Ectodermal cell (in vitro differentiated cells): ENCODE measurements around the gene TBCE.
"Not testable (repeated sequence)": the region's sequence is repeated elsewhere in the genome, so short reads cannot be mapped to it uniquely, and the experiment has no call there.

Experiments used
- H3K27ac ChIP-seq: 2 replicates; pipeline ENCODE4 v1.7.0; 2013; ENCODE audit warnings: mild to moderate bottlenecking, low read depth, low read length; ENCODE audit not compliant: insufficient read depth, poor library complexity, severe bottlenecking
- H3K27me3 ChIP-seq: 2 replicates; pipeline ENCODE4 v1.7.0; 2013; ENCODE audit warnings: mild to moderate bottlenecking, low read length; ENCODE audit not compliant: insufficient read depth, control insufficient read depth, poor library complexity, severe bottlenecking
- H3K36me3 ChIP-seq: one replicate; pipeline ENCODE4 v1.7.0; 2013; ENCODE audit warnings: low read length; ENCODE audit not compliant: control insufficient read depth, insufficient read depth
- H3K4me1 ChIP-seq: one replicate; pipeline ENCODE4 v1.7.0; 2013; ENCODE audit warnings: low read length; ENCODE audit not compliant: control insufficient read depth, insufficient read depth
- H3K4me3 ChIP-seq: 2 replicates; pipeline ENCODE4 v1.7.0; 2013; ENCODE audit warnings: low read depth, low read length, control low read depth; ENCODE audit not compliant: insufficient read depth
- H3K9me3 ChIP-seq: 2 replicates; pipeline ENCODE4 v1.7.0; 2013; ENCODE audit warnings: mild to moderate bottlenecking, low read length, moderate library complexity; ENCODE audit not compliant: control insufficient read depth
- WGBS, 2 experiments: methylation state at CpG; one replicate each; pipeline ENCODE4 v1.1.7; 2013; ENCODE audit warnings: missing lambda C conversion rate in 2 of 2; 5-methylcytosine and 5-hydroxymethylcytosine counted together

TBCE gene

DNA sequence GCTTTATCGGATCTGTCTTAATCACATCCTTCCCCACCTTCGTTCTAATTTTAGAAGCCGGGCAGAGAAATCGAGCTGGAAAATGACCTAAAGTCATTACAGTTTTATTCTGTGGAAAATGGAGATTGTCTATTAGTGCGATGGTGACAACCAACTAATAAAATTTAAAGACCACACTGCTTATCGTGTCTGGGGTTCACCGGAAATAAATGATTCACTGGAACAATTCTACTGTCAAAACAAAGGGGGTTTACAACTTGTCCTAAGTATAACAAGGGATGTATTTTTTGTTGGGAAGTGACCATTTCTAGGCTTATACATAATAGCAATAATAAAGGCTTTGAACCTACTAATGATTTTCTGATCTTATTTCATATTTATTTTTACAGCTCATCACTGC, 81.4 kb downstream of the TBCE start:
- Histone ChIP-seq H3K4me3 (no peak overlapping the region), H3K27me3 (no peaks in the 10 kb centered on the region), H3K9me3 (no peaks in the 10 kb centered on the region), H3K27ac (no peak overlapping the region), H3K36me3 (peaks cover 36% of the 10 kb centered on the region), H3K4me1 (no peaks in the 10 kb centered on the region)
- 96 to 99% methylated on average over 7 of the region's 7 CpGs for WGBS, 2 experiments

DNA sequence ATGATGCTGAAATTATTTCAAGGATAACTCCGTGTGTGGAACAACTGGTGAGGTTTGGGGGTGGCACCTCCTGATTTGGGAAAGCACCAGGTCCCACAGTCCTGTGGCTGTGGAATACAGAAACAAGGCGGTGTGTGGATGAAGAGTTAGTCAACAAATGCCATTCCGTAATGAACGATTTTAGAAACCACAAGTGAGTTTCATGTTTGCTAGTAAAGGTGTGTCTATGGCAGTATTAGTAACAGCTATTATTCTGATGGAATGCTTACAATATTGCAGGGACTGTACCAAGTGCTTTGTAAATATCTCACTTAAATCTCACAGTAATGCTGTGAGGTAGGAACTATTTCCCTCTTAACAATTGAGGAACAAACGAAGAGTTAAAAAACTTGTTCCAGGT, 83.2 kb downstream of the TBCE start:
- no peak overlapping the region for H3K27ac ChIP-seq
- no peaks in the 10 kb centered on the region for H3K9me3 ChIP-seq
- H3K4me3 ChIP-seq: no peak overlapping the region
- H3K36me3 ChIP-seq: peaks cover 29% of the 10 kb centered on the region
- 91 to 95% methylated on average over 4 to 5 of the region's 5 CpGs for WGBS, 2 experiments
- H3K27me3 ChIP-seq: no peaks in the 10 kb centered on the region
- H3K4me1 ChIP-seq: no peaks in the 10 kb centered on the region

DNA sequence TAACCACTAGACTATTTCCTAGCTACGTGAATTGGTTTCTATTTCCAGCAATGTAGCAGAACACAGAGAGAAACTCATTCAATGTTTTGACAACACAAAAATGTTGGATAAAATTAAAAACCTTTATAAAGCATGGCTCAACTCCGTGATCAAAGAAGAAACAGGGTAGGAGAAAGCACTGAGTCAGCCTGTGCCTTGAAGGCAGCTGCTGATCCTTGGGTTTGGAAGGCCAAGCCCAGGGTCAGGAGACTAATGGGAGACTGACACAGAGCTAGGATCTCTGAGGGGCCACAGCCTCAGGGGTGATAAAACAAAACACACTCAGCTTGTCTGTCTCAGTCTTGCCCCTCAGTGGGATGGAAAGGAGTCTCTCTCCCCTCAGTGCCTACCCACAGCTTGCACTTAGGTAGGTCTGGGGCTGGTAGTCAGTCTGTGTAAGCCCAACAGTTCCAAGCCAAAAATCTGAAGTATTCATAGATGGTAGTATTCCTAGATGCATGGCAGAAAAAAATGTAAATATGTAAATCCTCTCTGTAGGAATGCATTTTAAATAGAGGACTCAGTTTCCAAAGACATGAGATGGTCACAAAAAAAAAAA, 83.8 kb downstream of the TBCE start:
- Histone ChIP-seq H3K27ac (no peak overlapping the region), H3K36me3 (peaks cover 29% of the 10 kb centered on the region), H3K4me1 (no peaks in the 10 kb centered on the region), H3K27me3 (no peaks in the 10 kb centered on the region), H3K4me3 (no peak overlapping the region), H3K9me3 (no peaks in the 10 kb centered on the region)
- 85 to 92% methylated on average over 2 of the region's 2 CpGs for WGBS, 2 experiments

DNA sequence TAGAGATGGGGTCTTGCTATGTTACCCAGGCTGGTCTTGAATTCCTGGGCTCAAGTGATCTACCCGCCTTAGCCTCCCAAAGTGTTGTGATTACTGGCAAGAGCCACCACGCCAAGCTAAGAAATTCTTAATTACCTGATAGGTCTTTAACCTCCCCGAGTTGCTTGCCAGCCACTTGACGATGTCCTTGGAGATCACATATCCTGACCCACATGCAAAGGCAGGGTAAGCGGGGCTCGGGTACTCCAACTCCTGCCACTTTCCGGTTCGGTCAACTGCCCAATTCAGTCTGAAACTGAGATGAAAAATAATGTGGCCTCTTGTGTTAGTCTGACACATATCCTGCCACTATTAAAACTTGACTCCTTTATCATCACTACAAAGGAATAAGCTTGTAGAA, 86.8 kb downstream of the TBCE start:
- no peak overlapping the region for H3K27ac ChIP-seq
- WGBS, 2 experiments: 95% methylated on average over 8 of the region's 8 CpGs
- no peak overlapping the region for H3K4me3 ChIP-seq
- H3K27me3 ChIP-seq: no peaks in the 10 kb centered on the region
- no peaks in the 10 kb centered on the region for H3K9me3 ChIP-seq
- no peaks in the 10 kb centered on the region for H3K4me1 ChIP-seq
- H3K36me3 ChIP-seq: peaks cover 24% of the 10 kb centered on the region

DNA sequence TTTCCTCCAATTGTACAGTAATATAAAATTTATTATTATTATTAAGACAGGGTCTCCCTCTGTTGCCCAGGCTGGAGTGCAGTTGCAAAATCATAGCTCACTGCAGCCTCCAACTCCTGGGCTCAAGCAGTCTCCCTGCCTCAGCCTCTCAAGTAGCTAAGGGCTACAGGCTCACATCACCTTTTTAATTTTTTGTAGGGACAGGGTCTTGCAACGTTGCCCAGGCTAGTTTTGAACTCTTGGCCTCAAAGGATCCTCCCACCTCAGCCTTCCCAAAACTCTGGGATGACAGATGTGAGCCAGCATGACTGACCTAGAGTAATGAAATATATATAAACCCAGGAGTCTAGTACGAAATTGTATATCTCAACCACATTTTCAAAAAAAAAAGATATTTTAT, 87.9 kb downstream of the TBCE start:
- Histone ChIP-seq H3K36me3 (peaks cover 22% of the 10 kb centered on the region), H3K4me3 (no peak overlapping the region)
- 93 to 100% methylated on average over 1 of the region's 2 CpGs for WGBS, 2 experiments

DNA sequence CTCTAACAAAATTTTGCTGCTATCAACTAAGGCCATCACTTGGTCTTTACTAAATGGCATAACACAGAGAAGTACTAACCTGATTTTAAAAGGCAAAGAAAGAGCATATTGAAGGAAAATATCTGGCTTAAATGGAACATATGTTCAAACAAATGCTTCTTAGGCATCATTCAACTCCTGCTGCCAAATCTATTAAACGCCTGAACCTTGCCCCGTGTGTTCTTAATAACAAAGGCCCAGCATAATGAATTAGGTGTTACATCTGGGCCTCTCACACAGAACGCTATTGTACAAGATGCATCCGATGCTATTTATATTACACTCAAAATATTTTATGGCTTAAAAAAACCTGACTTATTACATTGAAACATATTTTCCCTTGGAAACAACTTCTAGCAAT, 88.6 kb downstream of the TBCE start:
- no peaks in the 10 kb centered on the region for H3K4me1 ChIP-seq

More for the DNA sequence above, 87.9 kb downstream of the TBCE start:
- Histone ChIP-seq H3K27ac (no peak overlapping the region), H3K4me1 (no peaks in the 10 kb centered on the region), H3K27me3 (no peaks in the 10 kb centered on the region), H3K9me3 (no peaks in the 10 kb centered on the region)

DNA sequence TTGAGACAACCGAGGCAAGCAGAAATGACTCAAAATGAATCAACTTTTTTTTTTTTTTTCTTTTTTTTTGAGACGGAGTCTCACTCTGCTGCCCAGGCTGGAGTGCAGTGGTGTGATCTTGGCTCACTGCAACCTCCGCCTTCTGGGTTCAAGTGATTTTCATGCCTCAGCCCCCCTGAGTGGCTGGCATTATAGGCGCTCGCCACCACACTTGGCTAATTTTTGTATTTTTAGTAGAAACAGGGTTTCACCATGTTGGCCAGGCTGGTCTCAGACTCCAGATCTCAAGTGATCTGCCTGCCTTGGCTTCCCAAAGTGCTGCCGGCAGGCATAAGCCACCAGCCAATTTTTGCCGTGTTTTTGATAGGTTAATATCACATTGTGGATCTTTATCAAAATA, 90.6 kb downstream of the TBCE start:
- H3K4me1 ChIP-seq, H3K27ac ChIP-seq, H3K27me3 ChIP-seq, H3K4me3 ChIP-seq, H3K36me3 ChIP-seq, H3K9me3 ChIP-seq: not testable (repeated sequence)
- WGBS, 2 experiments: 93 to 95% methylated on average over 7 of the region's 7 CpGs

More for the DNA sequence above, 88.6 kb downstream of the TBCE start:
- Histone ChIP-seq H3K27me3 (no peaks in the 10 kb centered on the region), H3K4me3 (no peak overlapping the region), H3K27ac (no peak overlapping the region), H3K36me3 (peaks cover 15% of the 10 kb centered on the region), H3K9me3 (no peaks in the 10 kb centered on the region)
- 91 to 92% methylated on average over 4 of the region's 4 CpGs for WGBS, 2 experiments

DNA sequence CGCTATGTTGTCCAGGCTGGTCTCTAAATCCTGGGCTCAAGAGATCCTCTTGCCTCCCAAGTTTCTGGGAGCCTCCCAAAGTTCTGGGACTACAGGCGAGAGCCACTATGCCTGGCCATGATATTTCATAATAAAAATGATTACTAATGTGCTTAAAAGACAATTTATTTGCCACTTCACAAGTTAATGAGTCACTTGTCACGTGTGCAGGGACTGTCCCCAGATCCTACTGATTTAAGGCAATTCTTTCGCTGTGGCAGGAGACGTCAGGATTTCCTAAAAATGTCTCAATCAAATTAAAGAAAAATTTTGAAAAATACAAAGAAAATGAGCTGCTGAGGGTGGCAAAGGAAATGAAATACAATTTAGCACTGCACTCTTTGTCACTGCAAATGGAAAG, 93.5 kb downstream of the TBCE start:
- Histone ChIP-seq H3K36me3 (peaks cover 14% of the 10 kb centered on the region), H3K9me3 (no peaks in the 10 kb centered on the region), H3K27me3 (no peaks in the 10 kb centered on the region), H3K27ac (no peak overlapping the region), H3K4me1 (no peaks in the 10 kb centered on the region), H3K4me3 (no peak overlapping the region)
- 95 to 96% methylated on average over 5 of the region's 5 CpGs for WGBS, 2 experiments

DNA sequence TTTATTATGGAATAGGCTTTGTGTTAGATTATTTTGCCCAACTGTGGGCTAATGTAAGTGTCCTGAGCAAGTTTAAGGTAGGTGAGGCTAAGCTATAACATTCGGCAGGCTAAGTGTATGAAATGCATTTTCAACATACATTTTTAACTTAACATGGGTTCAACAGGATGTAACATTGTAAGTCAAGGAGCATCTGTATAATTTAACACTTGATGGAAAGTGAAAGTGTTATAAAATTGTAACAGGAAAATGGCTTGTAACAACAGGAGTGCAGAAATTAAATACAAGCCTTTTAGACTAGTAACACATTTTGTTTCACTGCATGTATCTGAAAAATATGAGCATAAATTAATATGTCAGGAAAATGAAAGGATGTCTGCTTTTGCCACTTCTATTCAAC, 94.7 kb downstream of the TBCE start:
- Histone ChIP-seq H3K9me3 (no peaks in the 10 kb centered on the region), H3K4me3 (no peak overlapping the region), H3K27ac (no peak overlapping the region), H3K36me3 (peaks cover 15% of the 10 kb centered on the region), H3K4me1 (no peaks in the 10 kb centered on the region), H3K27me3 (no peaks in the 10 kb centered on the region)
- WGBS, 2 experiments: 86% methylated on average over 1 of the region's 1 CpG; no CpG with 5 or more reads in 1 of the 2 experiments

DNA sequence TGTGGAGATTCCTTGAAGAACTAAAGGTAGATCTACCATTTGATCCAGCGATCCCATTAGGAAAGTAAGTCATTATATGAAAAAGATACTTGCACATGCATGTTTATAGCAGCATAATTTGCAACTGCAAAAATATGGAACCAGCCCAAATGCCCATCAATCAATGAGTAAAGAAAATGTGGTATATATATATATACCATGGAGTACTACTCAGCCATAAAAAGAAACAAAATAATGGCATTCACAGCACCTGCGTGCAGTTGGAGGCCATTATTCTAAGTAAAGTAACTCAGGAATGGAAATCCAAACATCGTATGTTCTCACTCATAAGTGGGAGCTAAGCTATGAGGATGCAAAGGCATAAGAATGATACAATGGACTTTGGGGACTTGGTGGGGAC, 95.6 kb downstream of the TBCE start:
- peaks cover 15% of the 10 kb centered on the region for H3K36me3 ChIP-seq
- H3K4me3 ChIP-seq, H3K4me1 ChIP-seq, H3K27me3 ChIP-seq, H3K9me3 ChIP-seq, H3K27ac ChIP-seq: not testable (repeated sequence)
- WGBS, 2 experiments: 97 to 98% methylated on average over 3 of the region's 3 CpGs

DNA sequence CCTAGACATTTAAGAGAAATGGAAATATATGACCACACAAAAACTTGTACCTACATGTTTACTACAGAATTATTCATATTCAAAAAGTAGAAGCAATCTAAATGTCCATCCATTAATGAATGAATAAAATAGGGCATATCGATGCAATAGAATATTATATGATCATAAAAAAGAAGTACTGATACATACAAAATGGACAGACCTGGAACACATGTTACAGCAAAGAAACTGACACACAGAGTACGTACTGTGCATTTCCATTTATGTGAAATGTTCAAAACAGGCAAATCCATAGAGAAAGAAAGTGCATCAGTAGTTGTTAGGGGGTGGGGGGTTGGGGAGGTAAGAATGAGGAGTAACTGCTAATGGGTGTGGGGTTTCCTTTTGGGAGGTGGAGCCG, 97.8 kb downstream of the TBCE start:
- no peak overlapping the region for H3K4me3 ChIP-seq
- H3K27me3 ChIP-seq: no peaks in the 10 kb centered on the region
- 100% methylated on average over 1 of the region's 3 CpGs for WGBS, 2 experiments
- no peak overlapping the region for H3K27ac ChIP-seq
- no peaks in the 10 kb centered on the region for H3K9me3 ChIP-seq
- H3K36me3 ChIP-seq: peaks cover 15% of the 10 kb centered on the region
- H3K4me1 ChIP-seq: no peaks in the 10 kb centered on the region
